ENCODE data around the gene GSTM2.

GRCh38 chr1:109640285-109640865, 27.5 kb upstream of the GSTM2 start:
- TF ChIP-seq POLR2A (IDR thresholded peaks at IDR 0.05; ENCODE audit: low read depth, low read length) (no peak), CTCF (IDR thresholded peaks at IDR 0.05; ENCODE audit: extremely low read depth in 1 of 2, insufficient read depth in 1 of 2, low read depth in 1 of 2, low read length in 2 of 2) (peak; percentile 81 to 95), MYC (IDR thresholded peaks at IDR 0.05; ENCODE audit: low read depth, low read length) (no peak), POLR2AphosphoS5 (IDR thresholded peaks at IDR 0.05; ENCODE audit: insufficient read depth, low read depth, low read length) (no peak), GATA2 (IDR thresholded peaks at IDR 0.05; ENCODE audit: insufficient read depth, insufficient read length, low read depth, low read length) (no peak), JUN (IDR thresholded peaks at IDR 0.05; ENCODE audit: borderline replicate concordance, insufficient read depth, insufficient read length, low read depth) (no peak), EZH2 (IDR thresholded peaks at IDR 0.05; ENCODE audit: borderline replicate concordance, low read depth, low read length, severe bottlenecking) (no peak), MAX (IDR thresholded peaks at IDR 0.05; ENCODE audit: insufficient read depth, insufficient read length) (no peak)
